Upper lobe of left lung (tissue), 4 donors: Measurements from ENCODE around the gene FHIT.

Source experiments
- CTCF ChIP-seq, 6 experiments: fragments of 450-650 bp in 4 of 6; fragments of 200-600 bp in 2 of 6; sonication (generic) in 2 of 6; IDR thresholded peaks; one replicate each; pipeline ENCODE4 v1.5.1; 2016 to 2019; ENCODE audit warnings: antibody characterized with exemption in 6 of 6
- POLR2A ChIP-seq, 4 donors: fragments of 450-650 bp; IDR thresholded peaks; one replicate each; pipeline ENCODE4 v1.5.1; 2016 to 2017; ENCODE audit warnings: antibody characterized with exemption in 4 of 4, mild to moderate bottlenecking in 2 of 4
- POLR2AphosphoS5 ChIP-seq, 2 donors: sonication (generic); formaldehyde crosslinking; IDR thresholded peaks; one replicate each; pipeline ENCODE4 v1.5.1; 2017; ENCODE audit warnings: antibody characterized with exemption in 2 of 2

GRCh38 chr3:61078048-61078752, 173.1 kb downstream of the FHIT start:
- no peak for TF ChIP-seq CTCF (IDR thresholded peaks at IDR 0.05)
- TF ChIP-seq POLR2A (IDR thresholded peaks at IDR 0.05) = no peak
- no peak for TF ChIP-seq POLR2AphosphoS5 (IDR thresholded peaks at IDR 0.05)
